NB4 (cell line): ENCODE data around the gene C4orf50.

ENCODE experiments used
- DNase-seq: peaks from one replicate; pipeline ENCODE4 v3.0.0; 2010; ENCODE audit warnings: low read depth
- H3K4me3 ChIP-seq: one replicate; pipeline ENCODE4 v1.5.1; 2011; ENCODE audit warnings: mild to moderate bottlenecking, low read depth, low read length, moderate library complexity
- MYC ChIP-seq: IDR thresholded peaks from 2 replicates; pipeline ENCODE4 v1.6.1; 2011; ENCODE audit warnings: low read depth, low read length
- POLR2A ChIP-seq: IDR thresholded peaks from 2 replicates; pipeline ENCODE4 v1.6.1; 2011; ENCODE audit warnings: mild to moderate bottlenecking; ENCODE audit not compliant: insufficient read length; ENCODE audit errors: extremely low read depth
- TF ChIP-seq, protein P1 (sequence below): IDR thresholded peaks from one replicate; pipeline ENCODE4 v1.5.1; 2012; ENCODE audit warnings: low read depth, low read length
- TF ChIP-seq, protein P2 (sequence below): IDR thresholded peaks from 2 replicates; pipeline ENCODE4 v1.6.1; 2011; ENCODE audit warnings: low read depth, low read length

C4orf50 gene

GRCh38 chr4:6024313-6024960, 6.2 kb upstream of the C4orf50 start:
- no peak for DNase-seq
- TF ChIP-seq POLR2A, result no peak
- TF ChIP-seq, protein P1, sequence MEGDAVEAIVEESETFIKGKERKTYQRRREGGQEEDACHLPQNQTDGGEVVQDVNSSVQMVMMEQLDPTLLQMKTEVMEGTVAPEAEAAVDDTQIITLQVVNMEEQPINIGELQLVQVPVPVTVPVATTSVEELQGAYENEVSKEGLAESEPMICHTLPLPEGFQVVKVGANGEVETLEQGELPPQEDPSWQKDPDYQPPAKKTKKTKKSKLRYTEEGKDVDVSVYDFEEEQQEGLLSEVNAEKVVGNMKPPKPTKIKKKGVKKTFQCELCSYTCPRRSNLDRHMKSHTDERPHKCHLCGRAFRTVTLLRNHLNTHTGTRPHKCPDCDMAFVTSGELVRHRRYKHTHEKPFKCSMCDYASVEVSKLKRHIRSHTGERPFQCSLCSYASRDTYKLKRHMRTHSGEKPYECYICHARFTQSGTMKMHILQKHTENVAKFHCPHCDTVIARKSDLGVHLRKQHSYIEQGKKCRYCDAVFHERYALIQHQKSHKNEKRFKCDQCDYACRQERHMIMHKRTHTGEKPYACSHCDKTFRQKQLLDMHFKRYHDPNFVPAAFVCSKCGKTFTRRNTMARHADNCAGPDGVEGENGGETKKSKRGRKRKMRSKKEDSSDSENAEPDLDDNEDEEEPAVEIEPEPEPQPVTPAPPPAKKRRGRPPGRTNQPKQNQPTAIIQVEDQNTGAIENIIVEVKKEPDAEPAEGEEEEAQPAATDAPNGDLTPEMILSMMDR, result no peak
- TF ChIP-seq MYC, result no peak
- TF ChIP-seq, protein P2, sequence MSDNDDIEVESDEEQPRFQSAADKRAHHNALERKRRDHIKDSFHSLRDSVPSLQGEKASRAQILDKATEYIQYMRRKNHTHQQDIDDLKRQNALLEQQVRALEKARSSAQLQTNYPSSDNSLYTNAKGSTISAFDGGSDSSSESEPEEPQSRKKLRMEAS, result no peak
- H3K4me3 ChIP-seq, result no peak overlapping the region

DNA sequence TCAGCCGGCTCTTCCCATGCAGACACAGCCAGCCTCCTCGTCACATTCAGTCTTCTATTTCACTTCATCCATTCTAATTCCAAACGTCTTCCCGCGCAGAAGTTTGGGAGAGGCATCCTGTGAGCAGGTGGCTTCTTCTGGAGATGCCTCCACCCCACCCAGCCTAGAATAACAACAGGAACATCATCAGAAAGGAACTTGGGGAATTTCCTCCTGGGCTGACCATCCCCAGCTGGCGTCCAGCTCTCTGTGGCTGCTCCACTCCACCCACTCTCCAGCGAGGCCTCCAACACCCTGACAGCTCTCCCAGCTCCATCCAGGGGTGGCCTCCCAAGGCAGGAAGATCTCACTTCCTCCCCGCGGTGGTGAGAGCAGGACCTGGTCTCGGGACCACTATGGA, 5.5 kb upstream of the C4orf50 start:
- TF ChIP-seq, protein P2, result no peak
- TF ChIP-seq POLR2A (no peak), MYC (no peak)
- TF ChIP-seq, protein P1, result no peak
- H3K4me3 ChIP-seq, result no peak overlapping the region
- DNase-seq, result no peak

DNA sequence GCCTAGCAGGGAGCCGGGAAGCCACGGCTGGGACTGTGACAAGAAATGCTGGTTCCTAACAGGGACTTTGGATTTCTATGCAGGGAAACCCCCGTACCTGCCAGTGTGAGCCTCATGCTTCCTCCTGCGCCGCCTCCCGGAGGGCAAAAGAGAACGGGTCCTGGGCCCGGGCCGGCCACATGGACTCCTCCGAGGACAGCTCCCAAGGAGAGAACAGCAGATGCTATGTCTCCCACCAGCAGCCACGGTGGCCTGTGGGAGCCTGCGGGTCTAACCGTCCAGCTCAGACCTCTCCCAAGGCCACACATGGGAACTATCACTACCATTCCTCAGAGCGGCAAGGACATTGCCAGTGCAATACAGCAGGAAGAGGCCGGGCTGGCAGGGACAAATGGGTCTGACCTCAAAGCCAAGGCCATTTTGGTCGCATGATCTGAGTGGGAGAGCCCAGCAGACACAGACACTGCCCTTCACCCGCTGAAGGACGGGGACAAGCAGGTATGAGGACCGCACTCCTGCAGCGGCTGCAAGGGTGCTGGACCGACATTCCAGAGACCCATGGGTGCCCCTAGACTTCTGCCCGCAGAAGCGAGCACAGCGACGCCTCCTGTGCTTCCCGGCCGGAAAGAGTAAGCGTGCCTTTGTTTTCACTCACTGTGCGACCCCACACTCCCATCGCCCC, 4.5 kb upstream of the C4orf50 start:
- no peak for DNase-seq
- TF ChIP-seq, protein P2, result no peak
- TF ChIP-seq, protein P1, result no peak
- TF ChIP-seq MYC (no peak), POLR2A (no peak)
- no peak overlapping the region for H3K4me3 ChIP-seq

DNA sequence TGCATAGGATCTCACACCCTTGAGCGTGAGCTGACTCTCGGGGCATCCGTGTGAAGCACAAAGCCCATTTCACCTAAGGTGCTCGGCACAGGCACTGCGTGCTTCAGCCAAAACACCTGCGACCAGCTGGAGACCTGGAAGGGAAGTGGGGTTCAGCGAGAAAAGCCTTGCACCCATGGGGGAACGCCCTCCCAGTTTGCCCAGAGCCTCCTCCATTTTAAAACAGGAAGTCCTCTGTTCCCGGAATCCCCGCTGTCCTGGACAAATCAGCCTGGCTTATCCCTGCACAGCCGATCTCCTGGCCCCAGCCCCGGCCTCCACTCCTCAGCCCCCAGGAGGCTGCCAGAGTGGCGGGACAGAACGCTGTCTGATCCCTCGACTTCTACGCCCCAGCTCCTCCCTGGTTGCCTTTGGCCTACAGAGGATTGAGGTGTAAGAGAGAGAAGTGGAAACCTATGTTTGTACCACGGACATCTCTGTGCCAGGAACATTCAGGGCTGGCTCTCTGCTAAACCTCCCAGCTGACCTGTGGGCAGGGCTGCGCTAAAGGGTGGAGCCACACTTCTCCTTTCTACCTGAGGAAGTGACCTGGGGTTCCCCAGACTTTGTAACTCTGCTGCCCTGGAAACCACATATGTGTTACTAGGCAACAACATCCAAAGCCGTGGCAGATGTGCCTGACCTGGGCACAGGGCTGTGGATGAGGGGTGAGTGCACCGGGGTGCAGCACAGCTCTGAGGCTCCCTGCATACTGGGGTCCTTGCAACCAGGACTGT, 3.8 kb upstream of the C4orf50 start:
- no peak overlapping the region for H3K4me3 ChIP-seq
- TF ChIP-seq, protein P1, result no peak
- TF ChIP-seq MYC, result no peak
- TF ChIP-seq, protein P2, result no peak
- no peak for TF ChIP-seq POLR2A
- DNase-seq, result no peak

DNA sequence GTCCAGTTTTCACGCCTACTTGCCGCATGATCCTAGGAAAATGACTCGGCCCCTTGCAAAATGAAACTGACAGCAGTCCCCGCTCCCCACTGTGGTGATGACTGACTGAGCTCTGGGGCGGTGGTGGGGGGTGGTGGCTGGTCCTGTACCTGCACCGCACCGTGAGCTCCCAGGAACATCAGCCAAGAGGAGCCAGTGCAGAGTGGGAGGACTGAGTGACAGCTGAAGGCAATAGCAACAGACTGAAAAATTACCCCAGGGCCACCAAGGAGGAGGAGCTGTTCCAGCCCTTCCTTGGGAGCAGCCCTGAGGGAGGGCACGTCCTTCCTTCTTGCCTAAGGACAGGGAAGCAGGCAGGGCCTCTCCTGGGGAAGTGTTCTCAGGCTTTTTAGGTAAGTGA, 2.4 kb upstream of the C4orf50 start:
- H3K4me3 ChIP-seq, result no peak overlapping the region
- no peak for DNase-seq
- TF ChIP-seq MYC, result no peak
- TF ChIP-seq, protein P1, result no peak
- TF ChIP-seq, protein P2, result no peak
- TF ChIP-seq POLR2A, result no peak
